ENCODE data around the gene SLC38A11. TPM values are rescaled to one million over a fixed set of nuclear protein-coding genes. Genes with fewer than 3 reads are reported as not detected.

The SLC38A11 gene
- total RNA-seq, 1 donor, result not detected

DNA sequence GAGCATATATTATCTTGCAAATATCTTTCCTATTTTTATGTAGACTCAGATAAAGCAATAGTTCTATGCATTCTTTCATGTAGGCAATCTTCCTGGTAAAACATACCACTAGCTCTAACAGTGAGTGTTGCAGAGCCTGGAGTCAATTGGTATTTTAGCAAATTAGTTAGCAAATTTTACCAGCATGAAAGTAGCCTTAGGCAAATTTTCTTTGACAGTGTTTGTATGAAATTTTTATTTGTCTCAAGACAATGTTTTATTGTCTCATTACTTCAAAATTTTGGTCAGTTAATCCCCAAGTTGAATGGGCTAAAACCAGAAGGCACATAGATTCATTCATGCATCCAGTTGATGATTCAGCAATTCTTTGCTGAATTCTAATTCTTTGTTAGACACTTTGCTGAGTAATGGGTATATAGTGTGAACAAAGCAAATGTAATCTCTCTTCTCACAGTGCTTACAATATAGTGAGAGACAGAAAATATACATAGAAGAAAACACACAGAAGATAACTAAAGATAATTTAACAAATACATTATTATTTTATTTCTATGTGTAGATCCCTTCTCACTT is 27.1 kb downstream of the SLC38A11 start:
- no peaks in the 10 kb centered on the region for H4K20me1 ChIP-seq (ENCODE audit: insufficient read depth, low read length)
- TF ChIP-seq CTCF (IDR thresholded peaks at IDR 0.05; ENCODE audit: extremely low read depth, low read depth, low read length), result no peak
- H3K36me3 ChIP-seq (ENCODE audit: insufficient read depth, low read length), result no peaks in the 10 kb centered on the region
- DNase-seq (ENCODE audit: insufficient read length, low spot score, missing footprints), result no peak
- H3K4me1 ChIP-seq (ENCODE audit: insufficient read depth, low read length), result no peaks in the 10 kb centered on the region
- no peaks in the 10 kb centered on the region for H3K27me3 ChIP-seq (ENCODE audit: insufficient read depth, low read length)
- H3K4me2 ChIP-seq (ENCODE audit: insufficient read depth, low read length), result no peak overlapping the region
- no peak overlapping the region for H3K27ac ChIP-seq (ENCODE audit: low read depth, low read length)
- no peak overlapping the region for H3K4me3 ChIP-seq (ENCODE audit: insufficient read depth, low read length)
- H3K9me3 ChIP-seq (ENCODE audit: low read depth, low read length), result no peaks in the 10 kb centered on the region
- no peak overlapping the region for H2AFZ ChIP-seq (ENCODE audit: low read length)
- no peaks in the 10 kb centered on the region for H3K79me2 ChIP-seq (ENCODE audit: insufficient read depth, low read length)

- Histone ChIP-seq H3K27me3 (ENCODE audit: insufficient read depth, low read length) (no peaks in the 10 kb centered on the region), H3K9me3 (ENCODE audit: low read depth, low read length) (no peaks in the 10 kb centered on the region), H3K36me3 (ENCODE audit: insufficient read depth, low read length) (no peaks in the 10 kb centered on the region), H2AFZ (ENCODE audit: low read length) (peak overlapping the region; percentile 39), H4K20me1 (ENCODE audit: insufficient read depth, low read length) (no peaks in the 10 kb centered on the region), H3K79me2 (ENCODE audit: insufficient read depth, low read length) (no peaks in the 10 kb centered on the region), H3K4me1 (ENCODE audit: insufficient read depth, low read length) (peaks cover 10% of the 10 kb centered on the region), H3K4me2 (ENCODE audit: insufficient read depth, low read length) (no peak overlapping the region), H3K27ac (ENCODE audit: low read depth, low read length) (no peak overlapping the region), H3K4me3 (ENCODE audit: insufficient read depth, low read length) (no peak overlapping the region)
- no peak for TF ChIP-seq CTCF (IDR thresholded peaks at IDR 0.05; ENCODE audit: extremely low read depth, low read depth, low read length)
- DNase-seq (ENCODE audit: insufficient read length, low spot score, missing footprints), result no peak
Observed at GRCh38 chr2:164922134-164922533, 33.2 kb downstream of the SLC38A11 start.

DNA sequence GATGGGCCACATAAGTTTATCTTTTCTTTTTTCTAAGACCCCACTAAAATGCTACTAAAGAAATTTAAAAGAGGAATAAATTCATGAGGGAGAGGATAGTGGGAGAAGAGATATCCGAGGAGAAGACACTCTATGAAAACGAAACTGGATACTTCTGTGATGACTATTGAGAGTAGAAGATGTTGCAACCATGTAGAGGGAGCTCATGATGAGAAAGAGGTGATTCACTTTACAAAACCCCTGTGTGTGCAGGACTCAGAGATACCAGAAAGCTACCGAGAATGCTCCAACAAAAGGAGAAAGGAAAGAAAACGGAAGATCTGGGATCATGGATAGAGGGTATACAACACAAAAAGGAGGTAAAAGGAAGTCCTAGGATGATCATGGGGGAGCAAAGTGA is 34.9 kb downstream of the SLC38A11 start:
- TF ChIP-seq CTCF (IDR thresholded peaks at IDR 0.05; ENCODE audit: extremely low read depth, low read depth, low read length), result no peak
- Histone ChIP-seq H3K4me2 (ENCODE audit: insufficient read depth, low read length) (peak overlapping the region; percentile 76), H3K36me3 (ENCODE audit: insufficient read depth, low read length) (no peaks in the 10 kb centered on the region), H3K27me3 (ENCODE audit: insufficient read depth, low read length) (no peaks in the 10 kb centered on the region), H3K4me1 (ENCODE audit: insufficient read depth, low read length) (peaks cover 10% of the 10 kb centered on the region), H3K27ac (ENCODE audit: low read depth, low read length) (peak overlapping the region; percentile 85), H3K4me3 (ENCODE audit: insufficient read depth, low read length) (peak overlapping the region; percentile 42), H4K20me1 (ENCODE audit: insufficient read depth, low read length) (no peaks in the 10 kb centered on the region), H3K79me2 (ENCODE audit: insufficient read depth, low read length) (no peaks in the 10 kb centered on the region), H3K9me3 (ENCODE audit: low read depth, low read length) (no peaks in the 10 kb centered on the region), H2AFZ (ENCODE audit: low read length) (peak overlapping the region; percentile 48)
- peak; percentile 75 for DNase-seq (ENCODE audit: insufficient read length, low spot score, missing footprints)

GRCh38 chr2:164917296-164917903 is 37.9 kb downstream of the SLC38A11 start:
- peak; percentile 43 for TF ChIP-seq CTCF (IDR thresholded peaks at IDR 0.05; ENCODE audit: extremely low read depth, low read depth, low read length)
- peaks cover 15% of the 10 kb centered on the region for H3K4me1 ChIP-seq (ENCODE audit: insufficient read depth, low read length)
- no peak for DNase-seq (ENCODE audit: insufficient read length, low spot score, missing footprints)

More at GRCh38 chr2:164917296-164917903, 37.9 kb downstream of the SLC38A11 start:
- Histone ChIP-seq H4K20me1 (ENCODE audit: insufficient read depth, low read length) (no peaks in the 10 kb centered on the region), H3K27ac (ENCODE audit: low read depth, low read length) (no peak overlapping the region), H3K4me3 (ENCODE audit: insufficient read depth, low read length) (no peak overlapping the region), H3K36me3 (ENCODE audit: insufficient read depth, low read length) (no peaks in the 10 kb centered on the region), H3K27me3 (ENCODE audit: insufficient read depth, low read length) (no peaks in the 10 kb centered on the region), H3K79me2 (ENCODE audit: insufficient read depth, low read length) (no peaks in the 10 kb centered on the region), H3K4me2 (ENCODE audit: insufficient read depth, low read length) (no peak overlapping the region), H2AFZ (ENCODE audit: low read length) (no peak overlapping the region), H3K9me3 (ENCODE audit: low read depth, low read length) (no peaks in the 10 kb centered on the region)

All from osteoblast (primary cell).